ENCODE results near the gene GJA4. TPM values are rescaled to one million over a fixed set of nuclear protein-coding genes. Genes with fewer than 3 reads are reported as not detected.

GJA4 gene
- total and polyA plus RNA-seq, 2 of the 8 experiments (the other 6 are each of a cell fraction or from before 2014, with no cell fraction given): 3.2 to 3.9 TPM

DNA sequence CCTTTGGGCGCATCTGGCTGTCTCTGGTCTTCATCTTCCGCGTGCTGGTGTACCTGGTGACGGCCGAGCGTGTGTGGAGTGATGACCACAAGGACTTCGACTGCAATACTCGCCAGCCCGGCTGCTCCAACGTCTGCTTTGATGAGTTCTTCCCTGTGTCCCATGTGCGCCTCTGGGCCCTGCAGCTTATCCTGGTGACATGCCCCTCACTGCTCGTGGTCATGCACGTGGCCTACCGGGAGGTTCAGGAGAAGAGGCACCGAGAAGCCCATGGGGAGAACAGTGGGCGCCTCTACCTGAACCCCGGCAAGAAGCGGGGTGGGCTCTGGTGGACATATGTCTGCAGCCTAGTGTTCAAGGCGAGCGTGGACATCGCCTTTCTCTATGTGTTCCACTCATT is 35.4 kb upstream of the GJA4 start:
- Histone ChIP-seq H2AK5ac (ENCODE audit: low read depth, low read length) (no peak overlapping the region), H4K91ac (replicated peaks; ENCODE audit: insufficient read length, low read length) (no peak overlapping the region), H3K27me3 (replicated peaks in 1 of 4; ENCODE audit: control insufficient read depth in 3 of 4, extremely low read depth in 1 of 4, insufficient read depth in 3 of 4, low read length in 3 of 4) (no peaks in the 10 kb centered on the region), H3K9ac (replicated peaks in 1 of 4; ENCODE audit: extremely low read depth in 1 of 4, low read depth in 3 of 4, low read length in 3 of 4) (no peak overlapping the region), H3K23me2 (ENCODE audit: low read depth, low read length) (no peaks in the 10 kb centered on the region), H2AFZ (ENCODE audit: low read length) (no peak overlapping the region), H3K18ac (ENCODE audit: extremely low read depth, low read length) (no peak overlapping the region), H4K20me1 (replicated peaks in 1 of 2; ENCODE audit: control insufficient read depth in 1 of 2, insufficient read depth in 2 of 2, low read length in 2 of 2) (no peaks in the 10 kb centered on the region), H2BK20ac (ENCODE audit: low read length) (no peak overlapping the region), H4K8ac (ENCODE audit: extremely low read depth, insufficient read depth, low read length) (no peak overlapping the region), H3K56ac (replicated peaks; ENCODE audit: insufficient read length, low read depth, low read length) (no peak overlapping the region), H3K14ac (ENCODE audit: insufficient read length) (no peak overlapping the region), H3K36me3 (ENCODE audit: control insufficient read depth in 2 of 4, insufficient read depth in 4 of 4, low read length in 3 of 4) (no peaks in the 10 kb centered on the region), H3K4ac (replicated peaks; ENCODE audit: insufficient read length, low read depth, low read length) (no peak overlapping the region), H3K79me2 (ENCODE audit: control insufficient read depth in 1 of 2, insufficient read depth in 2 of 2, low read length in 2 of 2) (no peaks in the 10 kb centered on the region), H2BK120ac (replicated peaks; ENCODE audit: low read depth, low read length) (no peak overlapping the region), H3K23ac (ENCODE audit: insufficient read length) (no peak overlapping the region), H3K79me1 (ENCODE audit: low read depth, low read length) (no peaks in the 10 kb centered on the region), H3K4me3 (ENCODE audit: extremely low read depth in 1 of 4, insufficient read depth in 2 of 4, low read depth in 3 of 4, low read length in 4 of 4) (no peak overlapping the region), H2BK15ac (ENCODE audit: low read length) (no peak overlapping the region), H3K9me3 (ENCODE audit: insufficient read depth in 2 of 2, low read depth in 1 of 2, low read length in 1 of 2) (no peaks in the 10 kb centered on the region; a peak in 1 of 4 replicates), H2BK12ac (ENCODE audit: low read depth, low read length) (no peak overlapping the region), H2BK5ac (ENCODE audit: low read depth, low read length) (no peak overlapping the region), H3K27ac (ENCODE audit: low read depth, low read length) (no peak overlapping the region), H3K4me1 (replicated peaks in 1 of 4; ENCODE audit: control insufficient read depth in 3 of 4, insufficient read depth in 4 of 4, low read length in 3 of 4) (peaks cover 0 to 14% (median 6%) of the 10 kb centered on the region in 4 experiments; a peak in 6 of 7 replicates), H4K5ac (ENCODE audit: insufficient read length, low read depth, low read length) (no peak overlapping the region), H3K4me2 (ENCODE audit: insufficient read depth in 1 of 2, low read depth in 2 of 2, low read length in 2 of 2) (no peak overlapping the region)
- FAIRE-seq (no peak), DNase-seq (ENCODE audit: low read depth in 1 of 2, low spot score in 2 of 2) (no peak)
- WGBS, 2 experiments (ENCODE audit: extremely low coverage in 1 of 2, insufficient coverage in 1 of 2, insufficient read length in 1 of 2, insufficient replicate concordance in 2 of 2, low coverage in 1 of 2, low lambda C conversion rate in 2 of 2, missing lambda C conversion rate in 1 of 2): 95% methylated on average over 19 of the region's 21 CpGs; no CpG with 5 or more reads in 1 of the 2 experiments
- ChIA-PET POLR2A (ENCODE audit: partially characterized antibody) (interaction anchor here (1.7 kb wide), 1 partner anchor 13 kb away, joined by 3 read pairs; no protein-coding TSS in a partner anchor), CTCF (ENCODE audit: partially characterized antibody) (interaction anchor here (0.9 to 5.9 kb wide), 5 partner anchors 12 to 108 kb away, joined by 3 to 42 read pairs (median 3); no protein-coding TSS in a partner anchor)
- TF ChIP-seq EZH2 (IDR thresholded peaks at IDR 0.05; ENCODE audit: low read depth, low read length, severe bottlenecking) (no peak), POLR2AphosphoS5 (IDR thresholded peaks at IDR 0.05; ENCODE audit: low read depth, low read length) (no peak), CEBPB (IDR thresholded peaks at IDR 0.05; ENCODE audit: low read depth, low read length) (no peak), MAFK (IDR thresholded peaks at IDR 0.05; ENCODE audit: low read depth, low read length) (no peak), ZNF274 (IDR thresholded peaks at IDR 0.05; ENCODE audit: borderline replicate concordance, extremely low read depth, low read length) (no peak), POU5F1 (IDR thresholded peaks at IDR 0.05; ENCODE audit: low read depth, low read length) (no peak), SUZ12 (IDR thresholded peaks at IDR 0.05; ENCODE audit: low read length) (no peak), BCL11A (IDR thresholded peaks at IDR 0.05; ENCODE audit: low read depth in 2 of 2, low read length in 2 of 2) (no peak), CREB1 (IDR thresholded peaks at IDR 0.05) (no peak), BACH1 (IDR thresholded peaks at IDR 0.05; ENCODE audit: low read length) (no peak), SP4 (IDR thresholded peaks at IDR 0.05; ENCODE audit: low read length) (no peak), CHD2 (IDR thresholded peaks at IDR 0.05; ENCODE audit: low read length) (no peak), ATF3 (IDR thresholded peaks at IDR 0.05; ENCODE audit: insufficient read depth, low read depth, low read length) (no peak), YY1 (IDR thresholded peaks at IDR 0.05; ENCODE audit: low read depth, low read length) (no peak)
- TF ChIP-seq, protein P1, sequence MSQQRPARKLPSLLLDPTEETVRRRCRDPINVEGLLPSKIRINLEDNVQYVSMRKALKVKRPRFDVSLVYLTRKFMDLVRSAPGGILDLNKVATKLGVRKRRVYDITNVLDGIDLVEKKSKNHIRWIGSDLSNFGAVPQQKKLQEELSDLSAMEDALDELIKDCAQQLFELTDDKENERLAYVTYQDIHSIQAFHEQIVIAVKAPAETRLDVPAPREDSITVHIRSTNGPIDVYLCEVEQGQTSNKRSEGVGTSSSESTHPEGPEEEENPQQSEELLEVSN (IDR thresholded peaks at IDR 0.05): no peak
